ENCODE data around the gene ATOX1. TPM values are rescaled to one million over a fixed set of nuclear protein-coding genes. Genes with fewer than 3 reads are reported as not detected.

The ATOX1 gene
- total and polyA plus RNA-seq, 2 of the 8 experiments (the other 6 are each of a cell fraction or from before 2014, with no cell fraction given): 79.9 to 232 TPM

- CTCF ChIA-PET (ENCODE audit: partially characterized antibody): interaction anchor here (1.1 to 1.5 kb wide), 2 partner anchors 43 to 102 kb away, joined by 3 to 4 read pairs; no protein-coding TSS in a partner anchor
- no peak overlapping the region for H2BK15ac ChIP-seq (ENCODE audit: low read length)
- 0 out of 2 replicates have a peak overlapping the region, but pooled peaks have one; percentile 45 for H2AK5ac ChIP-seq (ENCODE audit: low read depth, low read length)
- H3K27me3 ChIP-seq (replicated peaks in 1 of 4; ENCODE audit: control insufficient read depth in 3 of 4, extremely low read depth in 1 of 4, insufficient read depth in 3 of 4, low read length in 3 of 4): no peaks in the 10 kb centered on the region
- peak overlapping the region; percentile 55 for H3K56ac ChIP-seq (replicated peaks; ENCODE audit: insufficient read length, low read depth, low read length)
- H3K23me2 ChIP-seq (ENCODE audit: low read depth, low read length): peaks cover 5% of the 10 kb centered on the region
- H3K18ac ChIP-seq (ENCODE audit: extremely low read depth, low read length): peak overlapping the region; percentile 89
- H2AFZ ChIP-seq (ENCODE audit: low read length): no peak overlapping the region
- H4K91ac ChIP-seq (replicated peaks; ENCODE audit: insufficient read length, low read length): peak overlapping the region; percentile 71
- no peak overlapping the region for H3K23ac ChIP-seq (ENCODE audit: insufficient read length)
- peak overlapping the region; percentile 92 to 97 (median 96) for H3K9ac ChIP-seq (replicated peaks in 1 of 4; ENCODE audit: extremely low read depth in 1 of 4, low read depth in 3 of 4, low read length in 3 of 4)
- peak overlapping the region; percentile 95 for H3K4ac ChIP-seq (replicated peaks; ENCODE audit: insufficient read length, low read depth, low read length)
- peak overlapping the region; percentile 79 to 99 (median 98) for H3K4me3 ChIP-seq (ENCODE audit: extremely low read depth in 1 of 4, insufficient read depth in 2 of 4, low read depth in 3 of 4, low read length in 4 of 4)
- no peaks in the 10 kb centered on the region for H3K9me3 ChIP-seq (ENCODE audit: insufficient read depth in 2 of 2, low read depth in 1 of 2, low read length in 1 of 2)
- H2BK12ac ChIP-seq (ENCODE audit: low read depth, low read length): no peak overlapping the region
- H2BK120ac ChIP-seq (replicated peaks; ENCODE audit: low read depth, low read length): no peak overlapping the region
- FAIRE-seq: no peak
- peaks cover 31 to 39% of the 10 kb centered on the region in 2 experiments for H4K20me1 ChIP-seq (replicated peaks in 1 of 2; ENCODE audit: control insufficient read depth in 1 of 2, insufficient read depth in 2 of 2, low read length in 2 of 2)
- no peak overlapping the region for H3K14ac ChIP-seq (ENCODE audit: insufficient read length)
- peak overlapping the region; percentile 90 for H3K27ac ChIP-seq (ENCODE audit: low read depth, low read length)
- peak overlapping the region; percentile 86 to 90 for H3K4me2 ChIP-seq (ENCODE audit: insufficient read depth in 1 of 2, low read depth in 2 of 2, low read length in 2 of 2)
- H2BK5ac ChIP-seq (ENCODE audit: low read depth, low read length): peak overlapping the region; percentile 94
- peaks cover 1 to 15% (median 5%) of the 10 kb centered on the region in 4 experiments; a peak in 5 of 7 replicates for H3K4me1 ChIP-seq (replicated peaks in 1 of 4; ENCODE audit: control insufficient read depth in 3 of 4, insufficient read depth in 4 of 4, low read length in 3 of 4)
- H3K79me1 ChIP-seq (ENCODE audit: low read depth, low read length): no peaks in the 10 kb centered on the region
- DNase-seq (ENCODE audit: low read depth in 1 of 2, low spot score in 2 of 2): peak in 1 of 2 experiments; percentile 53
- peak overlapping the region; percentile 88 for H4K5ac ChIP-seq (ENCODE audit: insufficient read length, low read depth, low read length)
- POLR2A ChIA-PET (ENCODE audit: partially characterized antibody): interaction anchor here (0.5 to 6.7 kb wide), 13 partner anchors 9 to 307 kb away, joined by 3 to 182 read pairs (median 11); partner anchors contain the start of gene ATOX1
- H3K79me2 ChIP-seq (ENCODE audit: control insufficient read depth in 1 of 2, insufficient read depth in 2 of 2, low read length in 2 of 2): peaks cover 46 to 55% of the 10 kb centered on the region in 2 experiments
- no peak overlapping the region for H2BK20ac ChIP-seq (ENCODE audit: low read length)
- H4K8ac ChIP-seq (ENCODE audit: extremely low read depth, insufficient read depth, low read length): peak overlapping the region; percentile 97
- peaks cover 0 to 10% (median 3%) of the 10 kb centered on the region in 4 experiments; a peak in 2 of 8 replicates for H3K36me3 ChIP-seq (ENCODE audit: control insufficient read depth in 2 of 4, insufficient read depth in 4 of 4, low read length in 3 of 4)
- 1% methylated on average over 46 of the region's 87 CpGs; no CpG with 5 or more reads in 1 of the 2 experiments for WGBS, 2 experiments (ENCODE audit: extremely low coverage in 1 of 2, insufficient coverage in 1 of 2, insufficient read length in 1 of 2, insufficient replicate concordance in 2 of 2, low coverage in 1 of 2, low lambda C conversion rate in 2 of 2, missing lambda C conversion rate in 1 of 2)
- TF ChIP-seq POU5F1 (IDR thresholded peaks at IDR 0.05; ENCODE audit: low read depth, low read length): no peak
- no peak for TF ChIP-seq TCF12 (IDR thresholded peaks at IDR 0.05; ENCODE audit: low read depth, low read length)
- TF ChIP-seq SIRT6 (IDR thresholded peaks at IDR 0.05; ENCODE audit: low read length): peak; percentile 65
- no peak for TF ChIP-seq FOSL1 (IDR thresholded peaks at IDR 0.05; ENCODE audit: insufficient read depth, low read depth, low read length)
- no peak for TF ChIP-seq TAF1 (IDR thresholded peaks at IDR 0.05; ENCODE audit: low read depth, low read length)
- peak; percentile 93 for TF ChIP-seq PHF8 (conservative IDR thresholded peaks at IDR 0.05; ENCODE audit: low read depth, low read length)
- peak; percentile 38 for TF ChIP-seq SAP30 (IDR thresholded peaks at IDR 0.05; ENCODE audit: insufficient read depth, insufficient replicate concordance, low read length)
- no peak for TF ChIP-seq NRF1 (IDR thresholded peaks at IDR 0.05; ENCODE audit: low read depth, low read length)
- TF ChIP-seq EGR1 (IDR thresholded peaks at IDR 0.05; ENCODE audit: borderline replicate concordance, low read depth, low read length): no peak
- no peak for TF ChIP-seq CBX5 (IDR thresholded peaks at IDR 0.05; ENCODE audit: low read depth, low read length)
- TF ChIP-seq MAX (IDR thresholded peaks at IDR 0.05): peak; percentile 49
These were observed 13.8 kb upstream of the ATOX1 start for GRCh38 chr5:151772029-151772845.

Measured in H1 (cell line).